K562 (cell line): ENCODE results near the gene DCAF17. TPM values are rescaled to one million over a fixed set of nuclear protein-coding genes. Genes with fewer than 3 reads are reported as not detected.
A peak's percentile ranks its signal among the peaks of the same experiment; 100 is the strongest.

Source experiments
- ATAC-seq: fragments of 200-7000 bp; cut with Tn5 transposase; 3 replicates; pipeline ENCODE4 v1.9.1; 2020; ENCODE audit warnings: moderate library complexity
- BruUV-seq: library from RNA; stranded (reverse); fragments of 400-500 nt; replicated peaks from 2 replicates; lab custom pipeline; 2021; lab: Mats Ljungman, UMichigan
- CTCF ChIA-PET: fragments of 300-600 bp; formaldehyde crosslinking; extraction: SDS; loops from one replicate; lab custom pipeline; 2021; ENCODE audit warnings: low intra/inter-chr PET ratio; lab: Yijun Ruan, JAX
- POLR2A ChIA-PET: fragments of 300-600, 350-650 bp; sonication (Branson Sonifier 250); formaldehyde crosslinking; extraction: SDS; loops from one replicate; lab custom pipeline; 2021; ENCODE audit warnings: antibody characterized with exemption, inconsistent platforms; lab: Yijun Ruan, JAX
- DNase-seq, 4 experiments: peaks; one replicate each; pipeline versions ENCODE4 v3.0.0 to v3.0.0-alpha.2; 2011 to 2018; ENCODE audit warnings: low spot score in 3 of 4, mixed read lengths in 3 of 4; ENCODE audit errors: extremely low read depth in 1 of 4
- FAIRE-seq: peaks from 2 replicates; lab custom pipeline; 2011; peaks lifted over from hg19 to GRCh38; lab: Jason Lieb, UNC
- H2AFZ ChIP-seq: 2 replicates; pipeline ENCODE4 v1.6.0; 2011; ENCODE audit warnings: low read depth, low read length, control low read depth, inconsistent platforms
- H3K27ac ChIP-seq: fragments of 200-600 bp; 3 replicates; pipeline ENCODE4 v1.8.0; 2011; ENCODE audit warnings: low read depth, mild to moderate bottlenecking, control low read depth, inconsistent platforms, low read length, moderate library complexity, mixed read lengths; ENCODE audit errors: extremely low read depth
- H3K27me3 ChIP-seq, 2 experiments: fragments of 300-600 bp in 1 of 2; 2 replicates in 1 of 2; 3 replicates in 1 of 2; pipeline versions ENCODE4 v1.6.0 to v1.8.0; 2011; ENCODE audit warnings: inconsistent platforms in 2 of 2, low read length in 2 of 2, mild to moderate bottlenecking in 1 of 2, mixed read lengths in 1 of 2, moderate library complexity in 1 of 2; ENCODE audit not compliant: control insufficient read depth in 2 of 2, insufficient read depth in 2 of 2
- H3K36me3 ChIP-seq: fragments of 300-600 bp; 3 replicates; pipeline ENCODE4 v1.8.0; 2011; ENCODE audit warnings: mild to moderate bottlenecking, low read length, inconsistent platforms; ENCODE audit not compliant: control insufficient read depth, insufficient read depth
- H3K4me1 ChIP-seq, 2 experiments: fragments of 200-600 bp in 1 of 2; replicated peaks in 1 of 2; 2 replicates in 1 of 2; 3 replicates in 1 of 2; pipeline versions ENCODE4 v1.5.1 to v1.8.0; 2011; ENCODE audit warnings: inconsistent platforms in 2 of 2, low read length in 2 of 2, mild to moderate bottlenecking in 1 of 2, mixed read lengths in 1 of 2, moderate library complexity in 1 of 2; ENCODE audit not compliant: control insufficient read depth in 2 of 2, insufficient read depth in 2 of 2
- H3K4me2 ChIP-seq: 2 replicates; pipeline ENCODE4 v1.6.1; 2011; ENCODE audit warnings: low read length, control low read depth, inconsistent platforms, mixed read lengths; ENCODE audit not compliant: insufficient read depth
- H3K4me3 ChIP-seq: fragments of 200-600 bp; sonication (generic), shearing (Covaris generic); 2 replicates; pipeline ENCODE4 v1.5.1; 2016; ENCODE audit warnings: control low read depth, inconsistent platforms
- H3K79me2 ChIP-seq: fragments of 200-600 bp; 3 replicates; pipeline ENCODE4 v1.8.0; 2011; ENCODE audit warnings: low read length, inconsistent platforms; ENCODE audit not compliant: control insufficient read depth, insufficient read depth
- H3K9ac ChIP-seq, 2 experiments: 2 replicates each; pipeline versions ENCODE4 v1.6.0 to v1.6.1; 2011; ENCODE audit warnings: low read depth in 2 of 2, low read length in 2 of 2, control low read depth in 1 of 2, inconsistent platforms in 1 of 2, mild to moderate bottlenecking in 1 of 2, mixed read lengths in 1 of 2; ENCODE audit not compliant: insufficient read depth in 1 of 2
- H3K9me1 ChIP-seq: one replicate; pipeline ENCODE4 v1.6.0; 2011; ENCODE audit warnings: inconsistent platforms, mild to moderate bottlenecking, low read length, moderate library complexity; ENCODE audit not compliant: control insufficient read depth, insufficient read depth
- H3K9me3 ChIP-seq: replicated peaks from 2 replicates; pipeline ENCODE4 v1.5.1; 2011; ENCODE audit warnings: low read depth, low read length, inconsistent platforms; ENCODE audit not compliant: control insufficient read depth, insufficient read depth
- H4K20me1 ChIP-seq: replicated peaks from 2 replicates; pipeline ENCODE4 v1.6.1; 2011; ENCODE audit warnings: low read length, inconsistent platforms, mixed read lengths; ENCODE audit not compliant: control insufficient read depth, insufficient read depth
- ETS2 ChIP-seq: IDR thresholded peaks from 2 replicates; pipeline ENCODE4 v1.6.1; 2016; ENCODE audit warnings: borderline replicate concordance, missing genetic modification characterization, mild to moderate bottlenecking, moderate library complexity, missing compliant biosample characterization; ENCODE audit not compliant: poor library complexity, severe bottlenecking
- FOSL1 ChIP-seq: fragments of 200-800 bp; sonication (Bioruptor generic); conservative IDR thresholded peaks from 2 replicates; pipeline ENCODE4 v1.6.1; 2016; ENCODE audit warnings: missing genetic modification characterization, missing compliant biosample characterization
- GATA2 ChIP-seq: sonication (generic); formaldehyde crosslinking; IDR thresholded peaks from 2 replicates; pipeline ENCODE4 v1.4.0; 2020; ENCODE audit warnings: mild to moderate bottlenecking, missing genetic modification reagents
- MAFK ChIP-seq: IDR thresholded peaks from 2 replicates; pipeline ENCODE4 v1.6.1; 2011; ENCODE audit warnings: low read length, improper control_type of control experiment
- RBM25 ChIP-seq: fragments of 200-400 bp; formaldehyde crosslinking; IDR thresholded peaks from 2 replicates; pipeline ENCODE4 v1.6.1; 2018; ENCODE audit warnings: low read length, low read depth, moderate library complexity; ENCODE audit not compliant: severe bottlenecking
- SMAD4 ChIP-seq: fragments of 250-450 bp; sonication (Bioruptor Pico); conservative IDR thresholded peaks from 2 replicates; pipeline ENCODE4 v1.8.0; 2021; ENCODE audit warnings: inconsistent platforms, mild to moderate bottlenecking, moderate library complexity
- STAT5A ChIP-seq: IDR thresholded peaks from 2 replicates; pipeline ENCODE4 v1.6.1; 2012; ENCODE audit warnings: low read length, inconsistent platforms, borderline replicate concordance
- TRIM24 ChIP-seq, 2 experiments: fragments of 450-650 bp; IDR thresholded peaks; 2 replicates each; pipeline ENCODE4 v1.6.1; 2016
- ZNF197 ChIP-seq: fragments of 200-800 bp; sonication (Bioruptor generic); IDR thresholded peaks from 2 replicates; pipeline ENCODE4 v1.6.1; 2016; ENCODE audit warnings: low read depth, missing genetic modification characterization, missing compliant biosample characterization
- ZNF347 ChIP-seq: fragments of 450-650 bp; formaldehyde crosslinking; IDR thresholded peaks from 2 replicates; pipeline ENCODE4 v1.4.0; 2020; ENCODE audit warnings: low read depth, mild to moderate bottlenecking, moderate library complexity
- ZNF740 ChIP-seq, 3 experiments: fragments of 200-800 bp in 1 of 3; sonication (Bioruptor generic) in 1 of 3; sonication (generic) in 1 of 3; formaldehyde crosslinking in 1 of 3; IDR thresholded peaks; 2 replicates each; pipeline versions ENCODE4 v1.6.1 to v1.8.0; 2016 to 2022; ENCODE audit warnings: mild to moderate bottlenecking in 2 of 3, missing compliant biosample characterization in 2 of 3, missing genetic modification characterization in 2 of 3, missing genetic modification reagents in 1 of 3
- ZNF766 ChIP-seq: fragments of 200-800 bp; sonication (Bioruptor generic); conservative IDR thresholded peaks from 2 replicates; pipeline ENCODE4 v1.6.1; 2016; ENCODE audit warnings: missing genetic modification characterization, missing compliant biosample characterization
- WGBS: fragments of 100-300 bp; shearing (Covaris generic); methylation state at CpG from one replicate; pipeline ENCODE4 v1.1.6; 2016; ENCODE audit warnings: low coverage, mixed read lengths; ENCODE audit not compliant: insufficient coverage; ENCODE audit errors: missing lambda C conversion rate; 5-methylcytosine and 5-hydroxymethylcytosine counted together
- in situ Hi-C: fragments of 300-500 bp; cut with MboI; formaldehyde crosslinking; loops from 4 replicates; pipeline ENCODE4 v1.15.0; 2018; ENCODE audit warnings: inconsistent platforms, mixed read lengths
- intact Hi-C: fragments of 100-400 bp; cut with micrococcal nuclease; formaldehyde crosslinking; loops from 2 replicates; pipeline ENCODE4 v1.14.2; 2022
- polyA plus RNA-seq, 8 experiments: library from polyadenylated mRNA; depleted of rRNA in 4 of 8; stranded (reverse) in 5 of 8; unstranded in 3 of 8; fragments of >200 nt; fragmentation: Nextera tagmentation in 2 of 8; fragmentation: Illumina TruSeq in 1 of 8; extraction: Ambion mirVana in 2 of 8; extraction: Trizol in 1 of 8; gene quantifications; 2 replicates each; pipeline versions ENCODE4 v1.2.1 to v1.2.3, GENCODE V29; 2011 to 2014; ENCODE audit warnings: inconsistent platforms in 1 of 8, missing spikeins in 1 of 8
- total RNA-seq, 7 experiments: library from RNA; depleted of rRNA in 6 of 7; stranded (reverse); fragments of >200 nt in 6 of 7; fragmentation: Illumina TruSeq in 2 of 7; extraction: Trizol in 2 of 7; gene quantifications; 2 replicates each; pipeline versions ENCODE4 v1.2.1 to v1.2.3, GENCODE V29; 2011 to 2021; ENCODE audit warnings: low replicate concordance in 1 of 7
- TF ChIP-seq, protein P1 (sequence below): fragments of 200-800 bp; sonication (Bioruptor generic); IDR thresholded peaks from 2 replicates; pipeline ENCODE4 v1.6.1; 2017; ENCODE audit warnings: missing genetic modification characterization, missing compliant biosample characterization
- TF ChIP-seq, protein P2 (sequence below): fragments of 250-450 bp; sonication (Bioruptor Pico); IDR thresholded peaks from 2 replicates; pipeline ENCODE4 v1.5.1; 2021; ENCODE audit warnings: mild to moderate bottlenecking
- TF ChIP-seq, protein P3 (sequence below), 2 experiments: fragments of 450-650 bp; conservative IDR thresholded peaks; 2 replicates each; pipeline ENCODE4 v1.6.1; 2017; ENCODE audit warnings: mild to moderate bottlenecking in 2 of 2, moderate library complexity in 2 of 2

Gene DCAF17
- total and polyA plus RNA-seq, 9 of the 15 experiments (the other 6 are each of a cell fraction or from before 2014, with no cell fraction given), result 10.0 to 38.5 (median 27.1) TPM

- no TSS peak for BruUV-seq
- intact Hi-C loops (no loop called here), in situ Hi-C loops (no loop called here)
- Histone ChIP-seq H3K79me2 (no peaks in the 10 kb centered on the region), H3K4me1 (peaks cover 18 to 54% of the 10 kb centered on the region in 2 experiments; a peak in 4 of 5 replicates), H2AFZ (peak overlapping the region; percentile 71), H3K27ac (peak overlapping the region; percentile 66), H3K4me3 (no peak overlapping the region), H3K27me3 (no peaks in the 10 kb centered on the region), H3K4me2 (peak overlapping the region; percentile 51), H3K9ac (peak overlapping the region in 1 of 2 experiments; percentile 45; a peak in 2 of 4 replicates), H3K9me1 (no peaks in the 10 kb centered on the region), H3K36me3 (no peaks in the 10 kb centered on the region), H4K20me1 (no peaks in the 10 kb centered on the region), H3K9me3 (0 out of 2 replicates have a peak, but pooled peaks cover 2% of the 10 kb centered on the region)
- ChIA-PET CTCF (no interaction called here), POLR2A (interaction anchor here (0.7 to 4.8 kb wide), 3 partner anchors 9 to 31 kb away, joined by 3 to 51 read pairs (median 4); partner anchors contain the start of gene CYBRD1)
- peak; percentile 64 for ATAC-seq
- FAIRE-seq, result peak; percentile 83
- WGBS, result 3% methylated on average over 3 of the region's 3 CpGs
- peak; percentile 75 to 86 (median 78) for DNase-seq
- TF ChIP-seq, protein P1, sequence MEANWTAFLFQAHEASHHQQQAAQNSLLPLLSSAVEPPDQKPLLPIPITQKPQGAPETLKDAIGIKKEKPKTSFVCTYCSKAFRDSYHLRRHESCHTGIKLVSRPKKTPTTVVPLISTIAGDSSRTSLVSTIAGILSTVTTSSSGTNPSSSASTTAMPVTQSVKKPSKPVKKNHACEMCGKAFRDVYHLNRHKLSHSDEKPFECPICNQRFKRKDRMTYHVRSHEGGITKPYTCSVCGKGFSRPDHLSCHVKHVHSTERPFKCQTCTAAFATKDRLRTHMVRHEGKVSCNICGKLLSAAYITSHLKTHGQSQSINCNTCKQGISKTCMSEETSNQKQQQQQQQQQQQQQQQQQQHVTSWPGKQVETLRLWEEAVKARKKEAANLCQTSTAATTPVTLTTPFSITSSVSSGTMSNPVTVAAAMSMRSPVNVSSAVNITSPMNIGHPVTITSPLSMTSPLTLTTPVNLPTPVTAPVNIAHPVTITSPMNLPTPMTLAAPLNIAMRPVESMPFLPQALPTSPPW (CRISPR knock-in tag), result no peak
- TF ChIP-seq STAT5A, result peak; percentile 37; the same call in 1 of the 2 replicates
- TF ChIP-seq FOSL1 (tag), result no peak
- no peak for TF ChIP-seq ZNF197
- TF ChIP-seq MAFK, result no peak
- no peak for TF ChIP-seq TRIM24 (IDR thresholded peaks at IDR 0.05)
- TF ChIP-seq ETS2 (tag), result no peak
- TF ChIP-seq ZNF347, result no peak
- TF ChIP-seq SMAD4 (CRISPR knock-in tag), result no peak
- TF ChIP-seq, protein P2, sequence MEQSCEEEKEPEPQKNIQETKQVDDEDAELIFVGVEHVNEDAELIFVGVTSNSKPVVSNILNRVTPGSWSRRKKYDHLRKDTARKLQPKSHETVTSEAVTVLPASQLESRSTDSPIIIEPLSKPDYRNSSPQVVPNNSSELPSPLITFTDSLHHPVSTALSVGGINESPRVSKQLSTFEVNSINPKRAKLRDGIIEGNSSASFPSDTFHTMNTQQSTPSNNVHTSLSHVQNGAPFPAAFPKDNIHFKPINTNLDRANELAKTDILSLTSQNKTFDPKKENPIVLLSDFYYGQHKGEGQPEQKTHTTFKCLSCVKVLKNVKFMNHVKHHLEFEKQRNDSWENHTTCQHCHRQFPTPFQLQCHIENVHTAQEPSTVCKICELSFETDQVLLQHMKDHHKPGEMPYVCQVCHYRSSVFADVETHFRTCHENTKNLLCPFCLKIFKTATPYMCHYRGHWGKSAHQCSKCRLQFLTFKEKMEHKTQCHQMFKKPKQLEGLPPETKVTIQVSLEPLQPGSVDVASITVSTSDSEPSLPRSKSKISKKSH (CRISPR knock-in tag), result no peak
- no peak for TF ChIP-seq ZNF740 (CRISPR knock-in tag; IDR thresholded peaks at IDR 0.05)
- no peak for TF ChIP-seq ZNF740 (tag; IDR thresholded peaks at IDR 0.05)
- TF ChIP-seq ZNF766 (CRISPR knock-in tag), result no peak
- TF ChIP-seq, protein P3, sequence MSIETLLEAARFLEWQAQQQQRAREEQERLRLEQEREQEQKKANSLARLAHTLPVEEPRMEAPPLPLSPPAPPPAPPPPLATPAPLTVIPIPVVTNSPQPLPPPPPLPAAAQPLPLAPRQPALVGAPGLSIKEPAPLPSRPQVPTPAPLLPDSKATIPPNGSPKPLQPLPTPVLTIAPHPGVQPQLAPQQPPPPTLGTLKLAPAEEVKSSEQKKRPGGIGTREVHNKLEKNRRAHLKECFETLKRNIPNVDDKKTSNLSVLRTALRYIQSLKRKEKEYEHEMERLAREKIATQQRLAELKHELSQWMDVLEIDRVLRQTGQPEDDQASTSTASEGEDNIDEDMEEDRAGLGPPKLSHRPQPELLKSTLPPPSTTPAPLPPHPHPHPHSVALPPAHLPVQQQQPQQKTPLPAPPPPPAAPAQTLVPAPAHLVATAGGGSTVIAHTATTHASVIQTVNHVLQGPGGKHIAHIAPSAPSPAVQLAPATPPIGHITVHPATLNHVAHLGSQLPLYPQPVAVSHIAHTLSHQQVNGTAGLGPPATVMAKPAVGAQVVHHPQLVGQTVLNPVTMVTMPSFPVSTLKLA (conservative IDR thresholded peaks at IDR 0.05), result peak in 1 of 2 experiments; percentile 51; a peak in 2 of 4 replicates
- peak; percentile 18; the same call in 1 of the 2 replicates for TF ChIP-seq GATA2 (CRISPR knock-in tag)
- no peak for TF ChIP-seq RBM25
These were observed 79.7 kb downstream of the DCAF17 start for GRCh38 chr2:171513719-171514160.
